ENCODE results near the gene FHOD3.

GRCh38 chr18:36470896-36471295 is 173.4 kb downstream of the FHOD3 start:
- TF ChIP-seq POLR2AphosphoS5 (IDR thresholded peaks at IDR 0.05; ENCODE audit: low read depth, low read length) (no peak), SIN3A (IDR thresholded peaks at IDR 0.05; ENCODE audit: borderline replicate concordance, insufficient read depth, low read length) (no peak), REST (IDR thresholded peaks at IDR 0.05; ENCODE audit: insufficient read depth in 1 of 2, low read depth in 2 of 2, low read length in 2 of 2) (no peak), FOXP2 (optimal IDR thresholded peaks at IDR 0.05; ENCODE audit: borderline replicate concordance, extremely low read depth, extremely low read length, insufficient read depth) (no peak)

Data from PFSK-1 (cell line).